Endothelial cell of umbilical vein (primary cell): ENCODE measurements around the gene ETV7. TPM values are rescaled to one million over a fixed set of nuclear protein-coding genes. Genes with fewer than 3 reads are reported as not detected.

Experiments used
- BruUV-seq: library from RNA; stranded (reverse); fragments of 400-500 nt; replicated peaks from 2 replicates; lab custom pipeline; 2021; lab: Mats Ljungman, UMichigan
- CTCF ChIA-PET: fragments of 300-600, 350-600 bp; sonication (Branson Sonifier 250); formaldehyde crosslinking; loops from one replicate; lab custom pipeline; 2021; ENCODE audit warnings: antibody characterized with exemption, inconsistent platforms; lab: Charles Lee
- POLR2A ChIA-PET: fragments of 300-600, 350-600 bp; sonication (Branson Sonifier 250); formaldehyde crosslinking; loops from one replicate; lab custom pipeline; 2021; ENCODE audit warnings: antibody characterized with exemption, inconsistent platforms; lab: Charles Lee
- DNase-seq: peaks from one replicate; pipeline ENCODE4 v3.0.0-alpha.2; 2011; ENCODE audit warnings: low read depth, low spot score
- FAIRE-seq: peaks from 2 replicates; lab custom pipeline; 2011; peaks lifted over from hg19 to GRCh38; lab: Jason Lieb, UNC
- H2AFZ ChIP-seq: 2 replicates; pipeline ENCODE4 v1.6.0; 2012; ENCODE audit warnings: low read depth, low read length, control low read depth, inconsistent platforms
- H3K27ac ChIP-seq: 2 replicates; pipeline ENCODE4 v1.5.1; 2011; ENCODE audit warnings: low read depth, mild to moderate bottlenecking, control low read depth, low read length, moderate library complexity; ENCODE audit not compliant: insufficient read depth
- H3K27me3 ChIP-seq, 2 experiments: 2 replicates each; pipeline versions ENCODE4 v1.6.0 to v1.6.1; 2011; ENCODE audit warnings: low read length in 2 of 2, mixed read lengths in 1 of 2; ENCODE audit not compliant: control insufficient read depth in 2 of 2, insufficient read depth in 2 of 2
- H3K36me3 ChIP-seq, 2 experiments: 2 replicates in 1 of 2; 3 replicates in 1 of 2; pipeline ENCODE4 v1.5.1; 2011; ENCODE audit warnings: low read length in 2 of 2, mild to moderate bottlenecking in 1 of 2, moderate library complexity in 1 of 2; ENCODE audit not compliant: control insufficient read depth in 2 of 2, insufficient read depth in 2 of 2; ENCODE audit errors: extremely low read depth in 1 of 2
- H3K4me1 ChIP-seq: 3 replicates; pipeline ENCODE4 v1.5.1; 2011; ENCODE audit warnings: mild to moderate bottlenecking, low read length; ENCODE audit not compliant: control insufficient read depth, insufficient read depth; ENCODE audit errors: extremely low read depth
- H3K4me2 ChIP-seq: 2 replicates; pipeline ENCODE4 v1.6.1; 2011; ENCODE audit warnings: low read length, control low read depth, mixed read lengths; ENCODE audit not compliant: insufficient read depth
- H3K4me3 ChIP-seq, 3 experiments: fragments of 200-600 bp in 1 of 3; sonication (generic), shearing (Covaris generic) in 1 of 3; replicated peaks in 1 of 3; 2 replicates each; pipeline ENCODE4 v1.5.1; 2011 to 2016; ENCODE audit warnings: control low read depth in 3 of 3, low read length in 3 of 3, mild to moderate bottlenecking in 2 of 3, inconsistent platforms in 1 of 3, low read depth in 1 of 3, moderate library complexity in 1 of 3; ENCODE audit not compliant: insufficient read depth in 1 of 3
- H3K79me2 ChIP-seq: 2 replicates; pipeline ENCODE4 v1.6.0; 2012; ENCODE audit warnings: low read length, inconsistent platforms; ENCODE audit not compliant: control insufficient read depth, insufficient read depth
- H3K9ac ChIP-seq: replicated peaks from 2 replicates; pipeline ENCODE3; 2011; ENCODE audit warnings: low read length, control low read depth; ENCODE audit not compliant: insufficient read depth; ENCODE audit errors: extremely low read depth
- H3K9me1 ChIP-seq: replicated peaks from 3 replicates; pipeline ENCODE4 v1.6.0; 2011; ENCODE audit warnings: mild to moderate bottlenecking, low read length; ENCODE audit not compliant: control insufficient read depth, insufficient read depth; ENCODE audit errors: extremely low read depth
- H3K9me3 ChIP-seq: replicated peaks from 2 replicates; pipeline ENCODE4 v1.5.1; 2012; ENCODE audit warnings: low read length, inconsistent platforms; ENCODE audit not compliant: control insufficient read depth, insufficient read depth
- H4K20me1 ChIP-seq: replicated peaks from 2 replicates; pipeline ENCODE3; 2011; ENCODE audit warnings: mild to moderate bottlenecking, low read length; ENCODE audit not compliant: control insufficient read depth, insufficient read depth; ENCODE audit errors: extremely low read depth
- EZH2 ChIP-seq: IDR thresholded peaks from 2 replicates; pipeline ENCODE4 v1.6.1; 2012; ENCODE audit warnings: borderline replicate concordance, low read depth, mild to moderate bottlenecking, moderate library complexity, low read length, inconsistent platforms; ENCODE audit not compliant: severe bottlenecking
- FOS ChIP-seq: IDR thresholded peaks from 2 replicates; pipeline ENCODE4 v1.6.1; 2011; ENCODE audit warnings: mild to moderate bottlenecking, low read length, moderate library complexity, borderline replicate concordance; ENCODE audit not compliant: insufficient read depth
- GATA2 ChIP-seq: IDR thresholded peaks from 2 replicates; pipeline ENCODE4 v1.7.0; 2011; ENCODE audit warnings: low read depth, mild to moderate bottlenecking, moderate library complexity, mixed read lengths, low read length; ENCODE audit not compliant: insufficient read length, insufficient read depth
- JUN ChIP-seq: IDR thresholded peaks from 2 replicates; pipeline ENCODE4 v1.6.1; 2011; ENCODE audit warnings: borderline replicate concordance, low read depth; ENCODE audit not compliant: insufficient read length, insufficient read depth
- MYC ChIP-seq: IDR thresholded peaks from one replicate; pipeline ENCODE4 v1.6.1; 2011; ENCODE audit warnings: mild to moderate bottlenecking, low read depth, low read length
- POLR2A ChIP-seq: IDR thresholded peaks from 2 replicates; pipeline ENCODE4 v1.6.1; 2012; ENCODE audit warnings: low read depth, mild to moderate bottlenecking, control low read depth, low read length
- POLR2AphosphoS5 ChIP-seq: IDR thresholded peaks from 2 replicates; pipeline ENCODE4 v1.6.1; 2012; ENCODE audit warnings: low read depth, mild to moderate bottlenecking, control low read depth, low read length, moderate library complexity; ENCODE audit not compliant: insufficient read depth
- dilution Hi-C: fragments of 300-500 bp; cut with MboI; formaldehyde crosslinking; loops from one replicate; pipeline ENCODE4 v1.15.0; 2019; ENCODE audit warnings: low sequenced_read_pairs; ENCODE audit not compliant: extremely low pct_ligation_motif_present
- intact Hi-C: fragments of 100-400 bp; cut with micrococcal nuclease; formaldehyde crosslinking; loops from one replicate; pipeline ENCODE4 v1.10.0; 2022
- polyA plus RNA-seq, 4 experiments: library from polyadenylated mRNA; depleted of rRNA in 3 of 4; stranded (reverse) in 3 of 4; unstranded in 1 of 4; fragments of >200 nt; gene quantifications; 2 replicates each; pipeline versions ENCODE4 v1.2.1 to v1.2.3, GENCODE V29; 2011 to 2012; ENCODE audit warnings: missing spikeins in 1 of 4
- total RNA-seq: library from RNA; stranded (reverse); gene quantifications from 2 replicates; pipeline ENCODE4 v1.2.3, GENCODE V29; 2021
- TF ChIP-seq, protein P1 (sequence below), 2 donors: IDR thresholded peaks; 1 replicate in 1 of 2; 2 replicates in 1 of 2; pipeline ENCODE4 v1.5.1; 2011; ENCODE audit warnings: low read length in 2 of 2, mild to moderate bottlenecking in 2 of 2, moderate library complexity in 2 of 2, control low read depth in 1 of 2, inconsistent platforms in 1 of 2, low read depth in 1 of 2; ENCODE audit not compliant: insufficient read depth in 1 of 2; ENCODE audit errors: extremely low read depth in 1 of 2
- TF ChIP-seq, protein P2 (sequence below): IDR thresholded peaks from 2 replicates; pipeline ENCODE4 v1.6.1; 2011; ENCODE audit not compliant: insufficient read depth, insufficient read length

ETV7 gene
- total and polyA plus RNA-seq, 2 donors (not counting 3 experiments of a cell fraction or from before 2014, with no cell fraction given) = 0.23 to 0.58 TPM

DNA sequence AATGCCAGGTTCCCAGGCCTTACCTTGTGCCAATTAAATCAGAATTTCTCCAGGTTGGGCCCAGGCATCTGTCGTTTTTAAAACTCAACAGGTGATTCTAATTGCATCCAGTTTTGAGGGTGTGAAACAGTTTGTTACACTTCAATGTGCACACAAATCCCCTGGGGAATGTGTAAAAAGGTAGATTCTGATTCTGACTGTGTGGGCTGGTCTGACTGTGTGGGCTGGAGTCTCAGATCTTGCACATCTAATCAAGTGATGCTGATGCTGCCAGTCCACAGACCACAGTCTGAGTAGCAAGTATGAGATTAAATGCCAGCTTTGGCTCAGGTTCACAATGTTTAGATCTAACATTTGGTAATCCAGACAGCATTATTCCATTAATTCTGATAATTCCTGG lies 12.5 kb upstream of the ETV7 start:
- no peak overlapping the region for H3K4me3 ChIP-seq

More for the DNA sequence above, 12.5 kb upstream of the ETV7 start:
- H3K4me1 ChIP-seq = no peaks in the 10 kb centered on the region
- TF ChIP-seq, protein P1, sequence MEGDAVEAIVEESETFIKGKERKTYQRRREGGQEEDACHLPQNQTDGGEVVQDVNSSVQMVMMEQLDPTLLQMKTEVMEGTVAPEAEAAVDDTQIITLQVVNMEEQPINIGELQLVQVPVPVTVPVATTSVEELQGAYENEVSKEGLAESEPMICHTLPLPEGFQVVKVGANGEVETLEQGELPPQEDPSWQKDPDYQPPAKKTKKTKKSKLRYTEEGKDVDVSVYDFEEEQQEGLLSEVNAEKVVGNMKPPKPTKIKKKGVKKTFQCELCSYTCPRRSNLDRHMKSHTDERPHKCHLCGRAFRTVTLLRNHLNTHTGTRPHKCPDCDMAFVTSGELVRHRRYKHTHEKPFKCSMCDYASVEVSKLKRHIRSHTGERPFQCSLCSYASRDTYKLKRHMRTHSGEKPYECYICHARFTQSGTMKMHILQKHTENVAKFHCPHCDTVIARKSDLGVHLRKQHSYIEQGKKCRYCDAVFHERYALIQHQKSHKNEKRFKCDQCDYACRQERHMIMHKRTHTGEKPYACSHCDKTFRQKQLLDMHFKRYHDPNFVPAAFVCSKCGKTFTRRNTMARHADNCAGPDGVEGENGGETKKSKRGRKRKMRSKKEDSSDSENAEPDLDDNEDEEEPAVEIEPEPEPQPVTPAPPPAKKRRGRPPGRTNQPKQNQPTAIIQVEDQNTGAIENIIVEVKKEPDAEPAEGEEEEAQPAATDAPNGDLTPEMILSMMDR (IDR thresholded peaks at IDR 0.05; ENCODE audit: extremely low read depth in 1 of 2, insufficient read depth in 1 of 2, low read depth in 1 of 2, low read length in 2 of 2) = no peak
- TF ChIP-seq JUN (no peak), POLR2AphosphoS5 (no peak), EZH2 (no peak), GATA2 (no peak), POLR2A (no peak), MYC (no peak), FOS (no peak)
- TF ChIP-seq, protein P2, sequence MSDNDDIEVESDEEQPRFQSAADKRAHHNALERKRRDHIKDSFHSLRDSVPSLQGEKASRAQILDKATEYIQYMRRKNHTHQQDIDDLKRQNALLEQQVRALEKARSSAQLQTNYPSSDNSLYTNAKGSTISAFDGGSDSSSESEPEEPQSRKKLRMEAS = no peak
- H3K27me3 ChIP-seq = peaks cover 6 to 20% of the 10 kb centered on the region in 2 experiments
- dilution Hi-C loops = no loop called here
- H3K27ac ChIP-seq = no peak overlapping the region
- H3K79me2 ChIP-seq = no peaks in the 10 kb centered on the region
- intact Hi-C loops = no loop called here
- no peak overlapping the region for H3K9ac ChIP-seq
- no peaks in the 10 kb centered on the region for H3K9me3 ChIP-seq
- no peaks in the 10 kb centered on the region for H3K36me3 ChIP-seq
- no TSS peak for BruUV-seq
- ChIA-PET CTCF (no interaction called here), POLR2A (no interaction called here)
- H3K9me1 ChIP-seq = no peaks in the 10 kb centered on the region
- no peak overlapping the region for H3K4me2 ChIP-seq
- FAIRE-seq = no peak
- H4K20me1 ChIP-seq = no peaks in the 10 kb centered on the region
- DNase-seq = no peak
- no peak overlapping the region for H2AFZ ChIP-seq
